ENCODE measurements around the gene MYOZ3.

DNA sequence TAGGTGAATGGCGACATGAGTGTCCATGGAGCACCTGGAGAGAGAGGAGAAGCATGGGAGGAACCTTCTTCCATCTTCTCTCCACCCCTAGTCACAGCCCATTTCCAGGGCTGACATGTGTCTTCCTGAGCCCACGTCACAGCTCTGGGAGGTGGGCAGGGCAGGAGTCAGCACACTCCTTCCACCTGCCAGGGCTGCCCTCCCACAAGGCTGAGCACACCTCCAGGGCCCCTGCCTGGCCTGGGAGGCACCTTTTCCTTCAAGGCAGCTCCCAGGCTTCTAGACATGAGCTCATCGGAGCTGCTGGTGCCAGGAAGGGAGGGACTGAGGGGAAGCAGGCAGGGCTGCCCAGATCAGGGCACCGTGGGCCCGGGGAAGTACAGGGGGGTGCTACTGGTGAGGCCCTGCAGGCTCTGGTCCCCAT, 34.2 kb upstream of the MYOZ3 start:
- TF ChIP-seq, protein P1, sequence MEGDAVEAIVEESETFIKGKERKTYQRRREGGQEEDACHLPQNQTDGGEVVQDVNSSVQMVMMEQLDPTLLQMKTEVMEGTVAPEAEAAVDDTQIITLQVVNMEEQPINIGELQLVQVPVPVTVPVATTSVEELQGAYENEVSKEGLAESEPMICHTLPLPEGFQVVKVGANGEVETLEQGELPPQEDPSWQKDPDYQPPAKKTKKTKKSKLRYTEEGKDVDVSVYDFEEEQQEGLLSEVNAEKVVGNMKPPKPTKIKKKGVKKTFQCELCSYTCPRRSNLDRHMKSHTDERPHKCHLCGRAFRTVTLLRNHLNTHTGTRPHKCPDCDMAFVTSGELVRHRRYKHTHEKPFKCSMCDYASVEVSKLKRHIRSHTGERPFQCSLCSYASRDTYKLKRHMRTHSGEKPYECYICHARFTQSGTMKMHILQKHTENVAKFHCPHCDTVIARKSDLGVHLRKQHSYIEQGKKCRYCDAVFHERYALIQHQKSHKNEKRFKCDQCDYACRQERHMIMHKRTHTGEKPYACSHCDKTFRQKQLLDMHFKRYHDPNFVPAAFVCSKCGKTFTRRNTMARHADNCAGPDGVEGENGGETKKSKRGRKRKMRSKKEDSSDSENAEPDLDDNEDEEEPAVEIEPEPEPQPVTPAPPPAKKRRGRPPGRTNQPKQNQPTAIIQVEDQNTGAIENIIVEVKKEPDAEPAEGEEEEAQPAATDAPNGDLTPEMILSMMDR (IDR thresholded peaks at IDR 0.05): no peak
- no peak for TF ChIP-seq ZFX (IDR thresholded peaks at IDR 0.05; ENCODE audit: borderline replicate concordance)

Measured in 22Rv1 (cell line).